Measurements from ENCODE around the gene FOXR1.

- TF ChIP-seq, protein P1, sequence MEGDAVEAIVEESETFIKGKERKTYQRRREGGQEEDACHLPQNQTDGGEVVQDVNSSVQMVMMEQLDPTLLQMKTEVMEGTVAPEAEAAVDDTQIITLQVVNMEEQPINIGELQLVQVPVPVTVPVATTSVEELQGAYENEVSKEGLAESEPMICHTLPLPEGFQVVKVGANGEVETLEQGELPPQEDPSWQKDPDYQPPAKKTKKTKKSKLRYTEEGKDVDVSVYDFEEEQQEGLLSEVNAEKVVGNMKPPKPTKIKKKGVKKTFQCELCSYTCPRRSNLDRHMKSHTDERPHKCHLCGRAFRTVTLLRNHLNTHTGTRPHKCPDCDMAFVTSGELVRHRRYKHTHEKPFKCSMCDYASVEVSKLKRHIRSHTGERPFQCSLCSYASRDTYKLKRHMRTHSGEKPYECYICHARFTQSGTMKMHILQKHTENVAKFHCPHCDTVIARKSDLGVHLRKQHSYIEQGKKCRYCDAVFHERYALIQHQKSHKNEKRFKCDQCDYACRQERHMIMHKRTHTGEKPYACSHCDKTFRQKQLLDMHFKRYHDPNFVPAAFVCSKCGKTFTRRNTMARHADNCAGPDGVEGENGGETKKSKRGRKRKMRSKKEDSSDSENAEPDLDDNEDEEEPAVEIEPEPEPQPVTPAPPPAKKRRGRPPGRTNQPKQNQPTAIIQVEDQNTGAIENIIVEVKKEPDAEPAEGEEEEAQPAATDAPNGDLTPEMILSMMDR (IDR thresholded peaks at IDR 0.05; ENCODE audit: borderline replicate concordance, extremely low read depth, low read length, poor library complexity, severe bottlenecking), result no peak
- TF ChIP-seq EZH2 (IDR thresholded peaks at IDR 0.05; ENCODE audit: borderline replicate concordance, low read depth, low read length, severe bottlenecking), result no peak
These were observed 49.4 kb upstream of the FOXR1 start for GRCh38 chr11:118921929-118922744.
